HUES48 (cell line): Measurements from ENCODE around the gene WDPCP.
"Not testable (repeated sequence)": the region's sequence is repeated elsewhere in the genome, so short reads cannot be mapped to it uniquely, and the experiment has no call there.

Source experiments
- H3K27ac ChIP-seq: one replicate; pipeline ENCODE4 v1.7.0; 2013; ENCODE audit warnings: low read depth, low read length, inconsistent platforms
- H3K27me3 ChIP-seq: 2 replicates; pipeline ENCODE4 v1.6.1; 2013; ENCODE audit warnings: mild to moderate bottlenecking, low read length; ENCODE audit not compliant: control insufficient read depth, insufficient read depth
- H3K36me3 ChIP-seq: 2 replicates; pipeline ENCODE4 v1.6.1; 2013; ENCODE audit warnings: low read length; ENCODE audit not compliant: control insufficient read depth, insufficient read depth
- H3K4me1 ChIP-seq: 2 replicates; pipeline ENCODE4 v1.6.1; 2013; ENCODE audit warnings: mild to moderate bottlenecking, low read length; ENCODE audit not compliant: control insufficient read depth, insufficient read depth
- H3K4me3 ChIP-seq: 2 replicates; pipeline ENCODE4 v1.5.1; 2013; ENCODE audit warnings: mild to moderate bottlenecking, low read depth, low read length
- H3K9ac ChIP-seq: 2 replicates; pipeline ENCODE4 v1.6.1; 2013; ENCODE audit warnings: mild to moderate bottlenecking, low read depth, low read length, moderate library complexity
- H3K9me3 ChIP-seq: 2 replicates; pipeline ENCODE4 v1.6.1; 2013; ENCODE audit warnings: low read length; ENCODE audit not compliant: control insufficient read depth, insufficient read depth

The WDPCP gene

DNA sequence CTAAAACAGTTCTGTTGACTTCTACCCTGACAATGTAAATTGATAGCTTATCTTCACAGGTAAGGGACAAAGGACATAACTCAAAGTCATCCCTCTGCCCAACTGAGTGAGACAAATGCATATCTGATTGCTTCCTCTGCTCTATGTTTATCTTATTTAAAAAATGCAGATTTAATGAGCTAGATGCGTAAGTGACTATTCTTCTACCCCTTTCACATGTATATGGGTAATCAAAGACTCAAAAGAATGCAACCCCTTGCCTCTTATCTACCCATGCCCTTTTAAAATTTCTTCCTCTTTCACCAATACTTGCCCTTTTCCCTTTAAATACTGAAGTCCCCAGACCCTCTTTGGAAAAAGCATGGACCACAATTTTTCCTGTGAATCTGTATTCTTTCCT is 253.4 kb downstream of the WDPCP start:
- H3K4me3 ChIP-seq = peak overlapping the region; percentile 21; the same call in 1 of the 2 replicates
- H3K9me3 ChIP-seq = no peaks in the 10 kb centered on the region
- H3K9ac ChIP-seq = no peak overlapping the region
- H3K36me3 ChIP-seq = no peaks in the 10 kb centered on the region
- H3K27ac ChIP-seq = peak overlapping the region; percentile 50
- H3K4me1 ChIP-seq = peaks cover 34% of the 10 kb centered on the region
- no peaks in the 10 kb centered on the region for H3K27me3 ChIP-seq

DNA sequence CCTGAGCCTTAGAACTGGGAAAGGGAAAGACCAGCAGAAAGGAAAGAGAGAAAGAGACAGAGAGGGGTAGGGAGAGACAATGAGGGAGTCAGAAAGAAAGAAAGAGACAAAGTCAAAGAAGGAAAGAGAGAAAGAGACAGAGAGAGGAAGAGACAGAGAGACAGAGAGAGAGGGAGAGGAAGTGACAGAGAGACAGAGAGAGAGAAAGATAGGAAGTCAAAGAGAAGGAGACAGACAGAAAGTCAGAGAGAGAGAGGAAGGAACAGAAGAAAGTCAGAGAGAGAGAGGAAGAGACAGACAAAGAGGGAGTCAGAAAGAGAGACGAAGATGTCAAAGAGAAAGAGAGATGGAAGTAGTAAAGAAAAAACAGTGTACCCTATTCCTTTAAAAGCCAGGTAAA is 261.8 kb downstream of the WDPCP start:
- H3K9me3 ChIP-seq = no peaks in the 10 kb centered on the region; the same call in 1 of the 2 replicates
- H3K4me1 ChIP-seq = peaks cover 15% of the 10 kb centered on the region; the same call in 1 of the 2 replicates
- no peak overlapping the region for H3K4me3 ChIP-seq
- no peaks in the 10 kb centered on the region for H3K36me3 ChIP-seq
- no peaks in the 10 kb centered on the region for H3K27me3 ChIP-seq
- H3K27ac ChIP-seq = no peak overlapping the region
- H3K9ac ChIP-seq = no peak overlapping the region

DNA sequence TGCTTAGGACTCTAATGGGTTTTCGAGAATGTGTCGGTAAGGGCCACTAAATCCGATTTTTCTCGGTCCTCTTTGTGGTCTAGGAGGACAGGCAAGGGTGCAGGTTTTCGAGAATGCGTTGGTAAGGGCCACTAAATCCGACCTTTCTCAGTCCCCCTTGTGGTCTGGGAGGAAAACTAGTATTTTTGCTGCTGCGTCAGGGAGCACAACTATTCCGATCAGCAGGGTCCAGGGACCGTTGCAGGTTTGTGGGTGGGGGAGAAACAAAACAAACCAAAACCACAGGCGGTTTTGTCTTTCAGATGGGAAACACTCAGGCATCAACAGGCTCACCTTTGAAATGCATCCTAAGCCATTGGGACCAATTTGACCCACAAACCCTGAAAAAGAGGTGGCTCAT is 264.6 kb downstream of the WDPCP start:
- Histone ChIP-seq H3K27ac (peak overlapping the region; percentile 45), H3K4me1 (peaks cover 15% of the 10 kb centered on the region; the same call in 1 of the 2 replicates)
- not testable (repeated sequence) for H3K9ac ChIP-seq, H3K27me3 ChIP-seq, H3K9me3 ChIP-seq, H3K36me3 ChIP-seq, H3K4me3 ChIP-seq

DNA sequence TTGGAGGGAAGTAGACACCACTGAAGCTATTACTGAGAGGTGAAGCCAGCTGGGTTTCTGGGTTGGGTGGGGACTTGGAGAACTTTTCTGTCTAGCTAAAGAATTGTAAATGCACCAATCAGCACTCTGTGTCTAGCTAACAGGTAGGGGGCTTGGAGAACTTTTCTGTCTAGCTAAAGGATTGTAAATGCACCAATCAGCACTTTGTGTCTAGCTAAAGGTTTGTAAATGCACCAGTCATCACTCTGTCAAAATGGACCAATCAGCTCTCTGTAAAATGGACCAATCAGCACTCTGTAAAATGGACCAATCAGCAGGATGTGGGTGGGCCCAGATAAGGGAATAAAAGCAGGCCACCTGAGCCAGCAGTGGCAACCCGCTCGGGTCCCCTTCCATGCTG is 266.3 kb downstream of the WDPCP start:
- H3K36me3 ChIP-seq, H3K9me3 ChIP-seq, H3K4me3 ChIP-seq, H3K27me3 ChIP-seq, H3K27ac ChIP-seq, H3K9ac ChIP-seq: not testable (repeated sequence)
- H3K4me1 ChIP-seq = peaks cover 21% of the 10 kb centered on the region

DNA sequence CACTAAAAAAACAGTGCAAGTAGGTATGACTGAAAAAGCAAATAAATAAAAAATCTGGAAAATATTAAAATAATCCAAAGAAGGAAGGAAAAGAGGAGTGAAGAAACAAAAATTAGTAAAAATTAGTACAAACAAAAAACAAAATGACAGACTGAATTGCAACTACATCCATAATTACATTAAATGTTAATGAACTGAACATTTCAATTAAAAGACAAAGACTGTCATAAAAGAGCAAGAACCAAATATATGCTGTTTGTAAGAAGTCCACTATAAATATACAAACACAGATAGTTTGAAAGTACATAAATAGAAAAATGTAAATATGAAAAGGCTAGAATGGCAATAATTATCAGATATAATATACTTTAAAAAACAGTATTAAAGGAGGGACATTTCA is 267.6 kb downstream of the WDPCP start:
- H3K27me3 ChIP-seq = no peaks in the 10 kb centered on the region
- no peak overlapping the region for H3K9ac ChIP-seq
- peaks cover 21% of the 10 kb centered on the region for H3K4me1 ChIP-seq
- no peaks in the 10 kb centered on the region for H3K9me3 ChIP-seq
- H3K4me3 ChIP-seq = no peak overlapping the region
- H3K36me3 ChIP-seq = no peaks in the 10 kb centered on the region
- H3K27ac ChIP-seq = no peak overlapping the region

DNA sequence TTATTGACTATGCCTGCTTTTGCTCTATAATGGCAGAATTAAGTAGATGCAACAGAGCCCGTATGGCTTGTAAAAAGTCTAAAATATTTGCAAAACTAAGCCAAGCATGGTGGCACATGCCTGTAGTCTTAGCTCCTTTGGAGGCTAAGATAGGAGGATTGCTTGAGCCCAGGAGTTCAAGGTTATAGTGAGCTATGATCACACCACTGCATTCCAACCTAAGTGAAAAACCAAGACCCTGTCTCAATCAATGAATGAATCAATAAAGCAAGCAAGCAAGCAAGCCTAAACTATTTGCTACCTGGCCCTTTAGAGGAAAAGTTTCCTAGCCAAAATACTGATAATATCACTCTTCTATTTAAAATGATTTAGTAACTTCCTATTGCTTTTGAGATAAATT is 277.7 kb downstream of the WDPCP start:
- Histone ChIP-seq H3K4me1 (no peaks in the 10 kb centered on the region), H3K27me3 (no peaks in the 10 kb centered on the region), H3K27ac (no peak overlapping the region)

DNA sequence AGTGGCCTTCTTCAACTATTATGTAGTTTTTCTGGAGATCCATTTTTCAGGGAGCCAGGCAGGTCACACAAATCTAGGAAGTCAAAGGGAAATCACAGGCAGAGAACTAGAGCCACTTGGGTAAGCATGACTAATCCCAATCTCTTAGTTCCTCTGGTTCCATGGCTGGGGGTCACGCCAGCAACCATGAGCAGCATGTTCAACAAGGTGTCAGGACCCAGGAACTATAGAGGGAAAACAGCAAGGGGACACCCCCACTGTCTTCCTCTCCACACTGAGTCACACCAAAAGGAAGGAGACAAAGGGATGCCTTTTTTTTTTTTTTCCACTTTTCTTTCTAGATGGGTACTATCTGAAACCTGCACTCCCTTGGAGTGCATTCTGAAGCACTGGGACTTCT is 286.8 kb downstream of the WDPCP start:
- Histone ChIP-seq H3K27me3 (no peaks in the 10 kb centered on the region), H3K9me3 (peaks cover 44% of the 10 kb centered on the region), H3K4me3 (no peak overlapping the region), H3K27ac (no peak overlapping the region), H3K4me1 (no peaks in the 10 kb centered on the region), H3K9ac (no peak overlapping the region), H3K36me3 (no peaks in the 10 kb centered on the region)

More for the DNA sequence above, 277.7 kb downstream of the WDPCP start:
- Histone ChIP-seq H3K36me3 (no peaks in the 10 kb centered on the region), H3K4me3 (no peak overlapping the region), H3K9me3 (peaks cover 6% of the 10 kb centered on the region; the same call in 1 of the 2 replicates), H3K9ac (no peak overlapping the region)

DNA sequence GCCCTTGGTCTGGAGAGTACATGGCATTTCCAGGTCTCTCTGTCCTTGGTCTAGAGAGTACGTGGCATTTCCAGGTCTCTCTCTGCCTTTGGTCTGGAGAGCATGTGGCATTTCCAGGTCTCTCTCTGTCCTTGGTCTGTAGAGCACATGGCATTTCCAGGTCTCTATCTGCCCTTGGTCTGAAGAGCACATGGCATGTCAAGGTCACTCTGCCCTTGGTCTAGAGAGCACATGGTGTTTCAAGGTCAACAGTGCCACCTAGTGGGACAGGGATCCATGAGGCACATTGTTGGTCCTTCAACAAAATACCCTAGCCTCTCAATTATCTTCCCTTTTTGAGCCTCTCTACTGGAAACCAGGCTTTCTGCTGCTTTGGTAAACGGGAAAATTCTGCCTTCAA is 287.4 kb downstream of the WDPCP start:
- H3K9me3 ChIP-seq = peaks cover 44% of the 10 kb centered on the region

DNA sequence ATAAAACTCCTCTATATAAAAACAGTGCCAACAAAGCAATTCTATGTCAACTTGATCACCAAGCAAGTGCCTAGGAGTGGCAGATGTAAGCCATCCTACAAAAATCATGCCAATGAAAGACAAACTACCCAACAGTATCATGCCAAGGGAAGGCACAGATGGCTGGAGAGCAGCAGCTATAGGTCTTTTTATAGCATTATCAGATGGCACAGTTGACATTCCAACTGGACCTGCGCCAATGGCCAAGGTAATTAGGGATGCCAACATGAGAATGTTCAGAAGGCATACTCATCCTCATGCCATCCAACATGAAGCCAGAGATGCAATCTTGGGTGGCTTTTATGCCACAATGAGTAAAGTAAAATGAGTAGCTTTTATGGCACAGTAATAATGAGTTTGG is 300.3 kb downstream of the WDPCP start:
- H3K9me3 ChIP-seq = peaks cover 5% of the 10 kb centered on the region; the same call in 1 of the 2 replicates
- H3K4me1 ChIP-seq = no peaks in the 10 kb centered on the region
- H3K36me3 ChIP-seq = no peaks in the 10 kb centered on the region
- H3K4me3 ChIP-seq = no peak overlapping the region
- H3K27ac ChIP-seq = no peak overlapping the region
- H3K9ac ChIP-seq = no peak overlapping the region
- H3K27me3 ChIP-seq = no peaks in the 10 kb centered on the region

More for the DNA sequence above, 287.4 kb downstream of the WDPCP start:
- Histone ChIP-seq H3K4me3 (no peak overlapping the region), H3K27ac (no peak overlapping the region), H3K27me3 (no peaks in the 10 kb centered on the region), H3K4me1 (no peaks in the 10 kb centered on the region), H3K36me3 (no peaks in the 10 kb centered on the region), H3K9ac (no peak overlapping the region)

DNA sequence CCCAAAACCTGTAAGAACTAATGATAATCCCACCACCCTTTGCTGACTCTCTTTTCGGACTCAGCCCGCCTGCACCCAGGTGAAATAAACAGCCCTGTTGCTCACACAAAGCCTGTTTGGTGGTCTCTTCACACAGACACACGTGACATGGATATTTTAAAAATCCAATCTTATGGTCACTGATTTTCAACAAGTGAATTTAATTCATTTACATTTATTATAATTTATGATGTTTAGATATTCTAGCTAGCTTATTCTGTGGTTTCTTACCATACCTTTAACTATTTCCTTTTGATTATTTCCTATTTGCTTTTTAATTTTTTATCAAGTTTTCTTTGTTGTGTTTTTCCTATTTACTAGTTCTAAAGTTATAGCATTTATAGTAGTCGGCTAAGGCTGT is 301.8 kb downstream of the WDPCP start:
- not testable (repeated sequence) for H3K4me1 ChIP-seq, H3K9ac ChIP-seq, H3K4me3 ChIP-seq, H3K36me3 ChIP-seq, H3K27ac ChIP-seq, H3K27me3 ChIP-seq, H3K9me3 ChIP-seq

DNA sequence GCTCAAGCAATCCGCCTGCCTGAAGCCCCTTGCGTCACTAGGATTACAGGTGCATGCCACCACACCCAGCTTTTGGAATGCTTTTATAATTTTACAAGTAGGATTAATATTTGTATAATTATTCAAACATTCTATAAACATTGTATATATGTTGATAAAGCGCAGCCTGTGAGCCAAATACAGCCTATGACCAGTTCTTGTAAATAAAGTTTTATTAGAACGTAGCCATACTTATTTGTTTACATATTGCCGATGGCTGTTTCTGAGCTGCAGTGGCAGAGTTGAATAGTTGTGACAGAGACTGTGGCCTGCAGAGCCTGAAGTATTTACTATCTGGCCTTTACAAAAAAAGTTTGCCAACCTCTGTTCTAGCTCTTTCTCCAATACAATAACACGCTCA is 305.0 kb downstream of the WDPCP start:
- H3K27ac ChIP-seq = no peak overlapping the region
- no peak overlapping the region for H3K9ac ChIP-seq
- peaks cover 9% of the 10 kb centered on the region; the same call in 1 of the 2 replicates for H3K9me3 ChIP-seq
- H3K36me3 ChIP-seq = no peaks in the 10 kb centered on the region
- H3K4me3 ChIP-seq = no peak overlapping the region
- H3K27me3 ChIP-seq = no peaks in the 10 kb centered on the region
- H3K4me1 ChIP-seq = no peaks in the 10 kb centered on the region

DNA sequence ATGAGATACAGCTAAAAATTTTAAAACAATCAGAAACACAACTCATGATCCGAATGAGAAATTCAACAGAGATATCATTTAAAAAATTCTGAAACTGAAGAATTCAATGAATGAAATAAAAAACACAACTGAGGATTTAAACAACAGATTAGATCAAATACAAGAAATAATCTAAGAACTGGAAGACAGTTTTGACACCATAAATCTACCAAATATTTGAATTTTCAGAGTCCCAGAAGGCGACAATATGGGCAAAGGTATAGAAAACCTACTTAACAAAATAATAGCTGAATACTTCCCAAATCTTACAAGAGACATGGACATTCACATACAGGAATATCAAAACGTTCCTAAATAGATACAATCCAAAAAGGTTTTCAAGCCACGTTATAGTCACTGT is 315.7 kb downstream of the WDPCP start:
- H3K36me3 ChIP-seq = no peaks in the 10 kb centered on the region
- H3K27ac ChIP-seq = no peak overlapping the region
- peaks cover 18% of the 10 kb centered on the region; the same call in 1 of the 2 replicates for H3K9me3 ChIP-seq
- peaks cover 13% of the 10 kb centered on the region for H3K4me1 ChIP-seq
- H3K9ac ChIP-seq = no peak overlapping the region
- no peak overlapping the region for H3K4me3 ChIP-seq
- no peaks in the 10 kb centered on the region for H3K27me3 ChIP-seq
